ENCODE measurements around the gene NEB.
A peak's percentile ranks its signal among the peaks of the same experiment; 100 is the strongest.
"Not testable (repeated sequence)": the region's sequence is repeated elsewhere in the genome, so short reads cannot be mapped to it uniquely, and the experiment has no call there.

The NEB gene

DNA sequence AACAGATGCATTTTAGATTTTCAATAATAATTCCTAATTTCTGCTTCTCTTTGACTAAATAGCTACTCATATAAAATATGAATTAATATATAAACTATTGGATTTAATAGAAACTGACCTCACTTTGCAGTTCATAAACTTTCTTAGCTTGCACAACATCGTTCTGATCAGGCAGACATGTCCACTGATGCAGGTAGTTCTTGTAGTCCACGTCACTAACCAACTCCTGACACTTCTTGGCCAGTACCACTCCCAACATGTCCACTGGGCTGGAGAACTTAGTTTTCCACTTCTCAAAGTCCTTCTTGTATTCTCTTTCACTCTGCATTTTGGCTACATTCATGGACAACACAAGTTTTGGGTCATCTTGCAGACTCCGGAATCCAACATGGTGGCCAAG, 83.8 kb downstream of the NEB start:
- H3K27ac ChIP-seq: no peak overlapping the region
- H3K9me3 ChIP-seq: no peaks in the 10 kb centered on the region
- no peaks in the 10 kb centered on the region for H3K27me3 ChIP-seq
- peaks cover 38 to 54% of the 10 kb centered on the region in 2 experiments for H3K4me1 ChIP-seq (ENCODE audit: control insufficient read depth in 1 of 2, insufficient read depth in 1 of 2, low read depth in 1 of 2, low read length in 1 of 2)
- no peak overlapping the region for H3K4me3 ChIP-seq (ENCODE audit: low read depth in 1 of 2, low read length in 1 of 2)
- no peak for TF ChIP-seq CTCF (IDR thresholded peaks at IDR 0.05)
- H3K36me3 ChIP-seq: no peaks in the 10 kb centered on the region

- Histone ChIP-seq H3K27me3 (no peaks in the 10 kb centered on the region), H3K9me3 (no peaks in the 10 kb centered on the region), H3K4me3 (ENCODE audit: low read depth in 1 of 2, low read length in 1 of 2) (no peak overlapping the region), H3K27ac (no peak overlapping the region), H3K36me3 (no peaks in the 10 kb centered on the region), H3K4me1 (ENCODE audit: control insufficient read depth in 1 of 2, insufficient read depth in 1 of 2, low read depth in 1 of 2, low read length in 1 of 2) (peaks cover 35 to 49% of the 10 kb centered on the region in 2 experiments)
- TF ChIP-seq CTCF (IDR thresholded peaks at IDR 0.05): no peak
These were observed 84.3 kb downstream of the NEB start for GRCh38 chr2:151649966-151650365.

DNA sequence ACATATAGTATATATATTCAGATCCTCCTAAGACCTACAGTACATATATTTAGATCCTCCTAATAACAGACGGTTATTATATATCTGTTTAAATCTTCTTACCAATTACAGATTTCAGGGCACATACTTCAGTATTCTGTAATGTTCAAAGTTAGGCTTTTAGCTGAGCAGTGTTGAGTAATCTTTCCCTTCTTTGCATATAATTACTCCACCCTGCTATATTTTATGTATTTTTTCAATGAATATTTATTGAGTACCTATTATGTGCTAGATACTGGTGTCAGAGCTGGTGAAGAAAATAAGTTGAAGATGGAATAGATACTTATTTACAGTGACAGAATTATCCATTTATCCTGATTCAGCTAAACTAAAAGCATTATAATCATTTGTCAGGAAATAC, 84.9 kb downstream of the NEB start:
- Histone ChIP-seq H3K4me1 (ENCODE audit: control insufficient read depth in 1 of 2, insufficient read depth in 1 of 2, low read depth in 1 of 2, low read length in 1 of 2) (peaks cover 29 to 43% of the 10 kb centered on the region in 2 experiments), H3K9me3 (no peaks in the 10 kb centered on the region), H3K4me3 (ENCODE audit: low read depth in 1 of 2, low read length in 1 of 2) (no peak overlapping the region), H3K27ac (no peak overlapping the region), H3K27me3 (no peaks in the 10 kb centered on the region), H3K36me3 (no peaks in the 10 kb centered on the region)
- no peak for TF ChIP-seq CTCF (IDR thresholded peaks at IDR 0.05)

DNA sequence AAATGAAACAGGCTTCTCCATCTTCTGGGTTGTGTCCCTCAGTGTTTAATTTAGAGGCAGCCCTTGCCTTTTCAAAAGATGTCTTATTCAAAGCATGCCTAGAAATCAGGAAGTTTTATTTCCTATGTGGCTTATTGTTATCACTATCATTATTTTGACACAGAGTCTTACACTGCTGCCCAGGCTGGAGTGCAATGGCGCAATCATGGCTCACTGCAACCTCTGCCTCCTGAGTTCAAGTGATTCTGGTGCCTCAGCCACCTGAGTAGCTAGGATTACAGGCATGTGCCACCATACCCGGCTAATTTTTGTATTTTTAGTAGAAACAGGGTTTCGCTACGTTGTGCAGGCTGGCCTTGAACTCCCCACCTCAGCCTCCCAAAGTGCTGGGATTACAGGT, 87.8 kb downstream of the NEB start:
- H3K36me3 ChIP-seq; H3K4me3 ChIP-seq (ENCODE audit: low read depth in 1 of 2, low read length in 1 of 2); H3K9me3 ChIP-seq; H3K27me3 ChIP-seq: not testable (repeated sequence)
- Histone ChIP-seq H3K27ac (peak overlapping the region; percentile 24), H3K4me1 (ENCODE audit: control insufficient read depth in 1 of 2, insufficient read depth in 1 of 2, low read depth in 1 of 2, low read length in 1 of 2) (peaks cover 26 to 38% of the 10 kb centered on the region in 2 experiments)

DNA sequence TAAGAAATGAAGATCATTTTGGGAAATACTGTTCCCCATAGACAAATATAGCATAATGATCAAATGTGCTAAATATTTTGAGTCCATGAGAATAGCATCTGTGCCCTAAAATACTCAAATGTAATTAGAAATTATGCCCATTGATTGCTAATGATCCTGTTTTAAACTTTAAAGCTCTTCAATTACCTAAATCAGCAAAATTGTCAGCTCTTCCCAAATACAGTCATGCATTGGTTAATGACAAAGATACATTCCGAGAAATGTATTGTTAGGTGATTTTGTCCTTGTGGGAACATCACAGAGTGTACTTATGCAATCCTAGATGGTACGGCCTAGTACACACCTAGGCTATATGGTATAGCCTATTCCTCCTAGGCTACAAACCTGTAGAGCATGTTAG, 89.7 kb downstream of the NEB start:
- Histone ChIP-seq H3K36me3 (no peaks in the 10 kb centered on the region), H3K4me1 (ENCODE audit: control insufficient read depth in 1 of 2, insufficient read depth in 1 of 2, low read depth in 1 of 2, low read length in 1 of 2) (peaks cover 17 to 28% of the 10 kb centered on the region in 2 experiments), H3K27me3 (no peaks in the 10 kb centered on the region), H3K27ac (no peak overlapping the region), H3K4me3 (ENCODE audit: low read depth in 1 of 2, low read length in 1 of 2) (no peak overlapping the region), H3K9me3 (no peaks in the 10 kb centered on the region)
- TF ChIP-seq CTCF (IDR thresholded peaks at IDR 0.05): no peak

DNA sequence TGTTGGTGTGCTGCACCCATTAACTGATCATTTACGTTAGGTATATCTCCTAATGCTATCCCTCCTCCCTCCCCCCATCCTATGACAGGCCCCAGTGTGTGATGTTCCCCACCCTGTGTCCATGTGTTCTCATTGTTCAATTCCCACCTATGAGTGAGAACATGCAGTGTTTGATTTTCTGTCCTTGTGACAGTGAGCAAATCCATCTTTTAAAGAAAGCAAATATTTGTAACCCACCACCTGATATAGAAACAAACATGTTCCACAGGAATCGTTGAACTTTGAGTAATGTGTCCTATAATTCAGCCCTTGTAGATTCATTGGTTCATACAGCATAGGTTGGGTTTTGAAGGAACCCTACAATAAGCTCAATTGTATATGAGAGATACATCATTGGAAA, 92.4 kb downstream of the NEB start:
- H3K27ac ChIP-seq; H3K36me3 ChIP-seq; H3K27me3 ChIP-seq; H3K4me3 ChIP-seq (ENCODE audit: low read depth in 1 of 2, low read length in 1 of 2); H3K9me3 ChIP-seq: not testable (repeated sequence)
- H3K4me1 ChIP-seq (ENCODE audit: control insufficient read depth in 1 of 2, insufficient read depth in 1 of 2, low read depth in 1 of 2, low read length in 1 of 2): peaks cover 31 to 34% of the 10 kb centered on the region in 2 experiments

- Histone ChIP-seq H3K4me3 (ENCODE audit: low read depth in 1 of 2, low read length in 1 of 2) (no peak overlapping the region), H3K27ac (no peak overlapping the region), H3K27me3 (no peaks in the 10 kb centered on the region), H3K36me3 (no peaks in the 10 kb centered on the region), H3K9me3 (no peaks in the 10 kb centered on the region), H3K4me1 (ENCODE audit: control insufficient read depth in 1 of 2, insufficient read depth in 1 of 2, low read depth in 1 of 2, low read length in 1 of 2) (peaks cover 26 to 28% of the 10 kb centered on the region in 2 experiments)
- TF ChIP-seq CTCF (IDR thresholded peaks at IDR 0.05): no peak
These were observed 94.2 kb downstream of the NEB start for GRCh38 chr2:151640087-151640486.
